CD1c-positive myeloid dendritic cell (primary cell): Measurements from ENCODE around the gene FRMPD4.

Experiments used
- DNase-seq: peaks from one replicate; pipeline ENCODE4 v3.0.0-alpha.2; 2016; ENCODE audit errors: extremely low spot score

FRMPD4 gene

DNA sequence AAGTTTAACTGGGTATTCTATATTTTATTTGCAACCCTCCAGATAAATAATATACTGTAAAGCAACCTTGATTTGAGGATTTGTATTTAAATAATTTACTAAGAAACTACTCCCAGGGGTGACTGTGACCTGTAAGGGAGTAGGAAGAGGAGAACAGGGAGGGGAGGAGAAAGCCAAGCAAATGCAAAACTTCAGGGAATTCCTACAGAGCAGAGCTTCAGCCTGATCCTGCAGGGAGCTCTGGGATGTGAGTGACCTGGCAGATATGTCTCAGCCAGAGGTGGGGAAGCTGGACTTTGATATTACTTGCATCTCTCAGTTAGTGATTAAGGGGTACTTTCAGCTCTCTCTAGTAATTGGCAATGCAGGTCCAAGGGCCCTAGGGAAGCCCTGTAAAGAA, 302.0 kb downstream of the FRMPD4 start:
- no peak for DNase-seq

DNA sequence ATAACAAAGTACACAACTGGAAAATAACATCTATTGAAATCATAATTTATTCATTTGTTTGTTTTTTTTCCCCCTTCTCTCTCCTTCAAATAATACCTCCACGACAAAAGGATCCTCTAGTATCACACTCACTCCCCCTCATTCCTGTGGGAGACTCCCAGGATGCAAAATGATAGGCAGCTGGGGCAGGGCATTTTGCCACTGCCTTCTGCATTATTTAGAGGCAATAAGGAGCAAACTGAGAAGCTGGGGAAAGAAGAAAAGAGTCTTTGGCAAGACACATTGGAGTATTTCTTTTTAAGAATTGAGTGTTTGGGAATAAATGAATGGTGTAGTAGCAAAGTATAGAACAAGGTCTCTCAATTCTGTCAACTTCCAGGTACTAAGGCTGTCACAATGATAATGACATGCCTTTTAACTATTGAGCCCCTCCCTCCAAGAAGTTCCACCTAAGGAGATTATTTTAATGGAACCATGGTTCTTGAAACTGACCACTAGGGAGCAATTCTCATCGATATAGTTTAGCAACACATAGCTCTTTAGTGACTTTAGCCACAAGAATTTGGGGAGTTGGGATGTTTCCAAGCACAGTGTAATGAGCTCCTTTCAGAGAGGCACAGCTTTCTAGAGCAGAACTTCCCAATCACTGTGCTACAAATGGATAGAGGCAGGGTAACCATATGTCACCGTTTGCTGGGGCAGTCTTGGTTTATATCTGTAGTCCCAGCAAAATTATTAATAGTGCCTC, 303.3 kb downstream of the FRMPD4 start:
- no peak for DNase-seq

DNA sequence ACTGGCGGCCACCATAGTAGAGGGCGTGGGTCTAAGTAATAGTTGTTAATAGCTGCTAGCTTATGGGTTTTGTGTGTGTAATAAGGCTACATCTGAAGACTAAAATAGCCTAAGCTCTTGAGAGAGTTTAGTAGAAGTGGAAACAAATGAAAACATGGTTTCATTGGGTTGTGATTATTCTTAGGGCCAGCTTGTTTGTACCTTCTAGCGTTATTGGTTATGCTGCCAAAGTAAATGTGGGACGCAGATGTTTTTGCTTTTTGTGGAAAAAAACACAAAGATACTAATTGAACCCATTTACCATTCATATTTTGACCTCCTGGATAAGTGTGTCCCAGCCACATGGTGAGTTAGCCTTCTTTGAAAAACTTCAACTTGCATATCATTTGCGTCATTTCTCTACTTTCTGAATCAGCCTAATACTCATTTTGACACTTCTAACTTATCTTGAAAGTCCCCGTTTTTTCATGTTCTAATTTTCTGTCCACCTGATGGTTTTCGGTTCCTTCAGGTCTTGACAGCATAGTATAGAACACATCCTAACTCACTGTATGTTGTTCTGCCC, 305.3 kb downstream of the FRMPD4 start:
- DNase-seq = no peak

DNA sequence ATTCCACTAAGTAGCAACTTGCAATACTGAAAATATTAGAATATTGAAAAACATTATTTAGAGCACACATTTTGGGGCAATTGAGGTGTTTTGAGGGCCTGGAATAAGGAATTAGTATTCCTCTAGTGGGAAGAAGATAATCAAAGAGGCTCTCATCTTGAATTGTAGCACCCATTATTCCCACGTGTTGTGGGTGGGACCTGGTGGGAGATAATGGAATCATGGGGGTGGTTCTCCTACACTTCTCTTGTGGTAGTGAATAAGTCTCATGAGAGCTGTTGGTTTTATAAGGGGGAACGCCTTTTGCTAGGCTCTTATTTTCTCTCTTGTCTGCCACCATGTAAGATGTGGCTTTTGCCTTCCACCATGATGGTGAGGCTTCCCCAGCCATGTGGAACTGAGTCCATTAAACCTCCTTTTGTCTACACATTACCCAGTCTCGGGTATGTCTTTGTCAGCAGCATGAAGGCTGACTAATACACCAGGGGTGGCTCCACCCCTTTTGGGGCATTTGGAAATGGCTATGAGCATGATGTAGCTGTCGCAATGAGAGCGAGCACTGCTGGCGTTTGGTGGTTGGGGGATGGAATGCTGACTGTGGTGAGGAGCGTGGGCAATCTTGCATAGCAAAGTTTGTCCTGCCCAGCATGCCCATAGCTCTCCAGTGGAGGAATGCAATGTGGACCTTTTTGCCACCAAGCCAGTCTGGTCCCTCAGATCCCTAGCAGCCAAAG, 308.2 kb downstream of the FRMPD4 start:
- no peak for DNase-seq

DNA sequence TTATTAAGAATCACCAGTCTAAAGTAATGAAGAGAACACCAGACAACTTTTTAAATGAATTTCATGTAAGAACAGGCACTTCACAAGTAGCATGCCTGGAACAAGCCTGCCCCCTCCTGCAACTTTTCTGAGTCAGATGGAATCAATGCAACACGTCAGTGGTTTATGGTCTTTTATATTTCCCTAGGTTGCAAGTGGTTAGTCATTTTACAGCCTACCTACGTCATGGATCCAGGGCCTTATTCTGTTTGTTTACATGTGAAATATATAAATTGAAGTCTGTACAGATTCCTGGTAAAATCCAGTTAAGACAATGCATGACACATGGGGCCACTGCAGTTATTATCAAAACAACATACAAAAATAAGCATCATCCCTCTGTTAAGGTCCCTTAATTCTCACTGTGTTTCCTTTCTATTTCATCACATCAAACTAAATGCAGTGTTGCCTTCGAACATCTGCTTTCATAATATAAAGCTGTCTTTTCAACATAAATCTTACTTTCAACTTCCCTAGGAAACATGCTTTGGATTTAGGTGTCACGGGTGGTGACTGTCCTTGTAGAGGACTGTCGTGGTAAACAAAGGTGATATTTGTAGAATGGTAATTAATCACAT, 309.3 kb downstream of the FRMPD4 start:
- no peak for DNase-seq

DNA sequence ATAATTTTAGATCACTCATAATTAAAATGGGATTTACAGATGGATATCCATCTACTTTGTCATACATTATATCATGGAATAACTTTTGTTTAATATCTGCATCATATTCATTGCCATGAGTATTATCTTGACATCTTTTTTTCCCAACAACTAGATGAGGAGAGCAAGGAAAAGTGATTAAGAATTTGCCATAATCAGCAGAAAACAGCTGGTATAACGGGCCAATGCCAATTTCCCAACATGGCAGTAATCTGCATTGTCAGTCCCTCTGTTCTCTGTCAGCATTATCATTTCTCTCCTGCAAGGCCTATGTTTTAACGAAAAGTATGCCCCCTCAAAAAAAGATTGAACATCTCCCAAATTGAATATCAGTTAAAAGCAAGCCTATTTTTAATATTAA, 314.0 kb downstream of the FRMPD4 start:
- DNase-seq = no peak

DNA sequence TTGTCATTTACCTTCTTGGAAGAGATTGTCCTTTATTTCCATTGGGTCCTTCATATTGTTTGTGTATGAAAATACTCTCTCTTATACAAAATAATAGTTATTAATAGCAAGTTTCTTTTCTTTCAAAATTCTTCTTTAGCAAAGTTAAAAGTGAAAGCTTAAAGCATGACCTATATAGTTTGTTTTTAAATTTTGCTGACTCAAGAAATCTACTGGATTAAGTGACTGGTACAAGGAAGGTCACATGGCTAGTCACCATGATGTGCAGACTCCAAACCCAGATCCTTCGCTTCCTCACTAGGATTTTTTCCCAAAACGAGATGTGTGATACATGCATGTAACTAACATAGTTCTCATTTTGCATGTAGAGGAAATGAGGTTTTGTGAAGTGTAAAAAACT, 322.7 kb downstream of the FRMPD4 start:
- no peak for DNase-seq

DNA sequence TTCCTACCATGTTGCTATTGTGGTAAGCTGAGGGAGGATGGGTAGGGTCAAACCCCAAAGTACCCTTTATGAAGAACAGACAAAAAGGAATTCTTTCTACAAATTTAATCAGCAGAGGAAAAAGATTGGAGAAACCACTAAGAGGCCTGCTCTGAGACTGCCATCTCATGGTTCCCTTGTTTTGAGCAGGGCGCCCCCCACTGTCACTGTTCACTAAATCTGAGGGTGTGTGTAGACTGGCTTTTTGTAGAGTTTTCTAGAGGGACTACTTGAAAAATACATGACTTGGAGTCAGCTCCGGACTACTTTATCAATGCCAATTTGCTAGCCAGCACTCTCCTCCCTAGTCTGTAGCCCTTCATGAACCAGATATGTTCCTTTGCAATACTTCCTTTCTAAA, 324.8 kb downstream of the FRMPD4 start:
- no peak for DNase-seq

DNA sequence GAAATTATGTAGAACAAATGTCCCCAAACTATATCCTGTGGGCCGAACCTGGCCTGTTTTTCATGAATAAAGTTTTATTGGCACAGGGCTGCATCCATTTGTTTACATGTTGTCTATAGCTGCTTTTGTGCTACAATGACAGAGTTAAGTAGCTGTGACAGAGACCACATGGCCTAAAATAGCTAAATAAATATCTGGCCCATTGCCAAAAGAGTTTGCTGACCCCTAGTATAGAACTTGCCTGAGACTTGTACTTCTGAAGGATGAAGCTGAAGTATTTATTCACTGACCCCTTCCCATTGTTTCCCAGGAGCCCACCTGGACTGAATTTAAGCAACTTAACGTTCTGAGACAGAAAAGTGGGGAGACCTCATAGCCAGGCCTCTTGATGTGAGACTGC, 325.6 kb downstream of the FRMPD4 start:
- no peak for DNase-seq

DNA sequence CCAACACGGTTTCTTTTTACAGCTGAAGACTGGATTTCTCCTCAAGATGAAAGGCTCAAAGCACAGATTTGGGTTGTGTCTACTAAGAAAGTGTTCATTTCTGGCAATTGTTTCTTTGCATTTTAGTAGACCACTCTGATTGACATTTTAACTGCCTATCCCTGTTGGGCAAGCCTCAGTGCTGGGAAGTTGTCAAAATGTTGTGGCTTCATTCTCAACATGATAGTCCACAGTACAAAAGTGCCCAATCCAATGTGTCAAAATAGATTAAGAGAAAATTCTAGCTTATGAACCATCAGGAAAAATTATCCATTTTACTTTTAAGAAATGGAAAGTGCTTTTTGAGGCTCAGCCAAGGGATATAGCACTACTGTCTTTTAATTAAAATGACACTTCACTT, 329.0 kb downstream of the FRMPD4 start:
- DNase-seq = no peak

DNA sequence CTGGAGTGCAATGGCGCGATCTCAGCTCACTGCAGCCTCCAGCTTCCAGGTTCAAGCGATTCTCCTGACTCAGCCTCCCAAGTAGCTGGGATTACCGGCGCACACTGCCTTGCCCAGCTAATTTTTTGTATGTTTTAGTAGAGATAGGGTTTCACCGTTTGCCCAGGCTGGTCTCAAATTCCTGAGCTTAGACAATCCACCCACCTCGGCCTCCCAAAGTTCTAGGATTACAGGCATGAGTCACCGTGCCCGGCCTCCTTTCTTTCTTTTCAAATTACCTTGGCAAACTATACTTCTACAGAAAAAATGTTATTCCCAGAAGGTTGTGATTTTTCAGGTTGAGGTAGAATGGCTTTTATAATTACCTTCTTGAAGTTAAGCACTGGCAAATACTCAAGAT, 331.0 kb downstream of the FRMPD4 start:
- DNase-seq = no peak

DNA sequence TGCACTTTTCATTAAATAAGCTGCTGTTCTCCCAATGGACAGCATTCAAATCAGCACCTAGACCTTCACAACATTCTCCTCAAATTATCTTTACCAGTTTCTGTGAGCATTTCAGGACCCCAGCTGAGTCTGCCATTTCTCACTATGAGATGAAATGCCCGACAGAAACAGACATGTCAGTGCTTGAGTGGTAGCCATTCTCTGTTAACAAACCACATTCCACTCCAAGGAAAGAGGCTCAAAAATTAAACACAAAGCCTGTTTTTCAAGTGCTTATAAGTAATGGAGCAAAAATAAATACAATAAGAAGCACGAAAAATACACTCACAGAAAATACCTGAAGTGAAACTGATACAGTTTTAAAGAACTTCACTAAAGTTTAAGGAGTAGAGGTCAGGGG, 332.8 kb downstream of the FRMPD4 start:
- DNase-seq = no peak

DNA sequence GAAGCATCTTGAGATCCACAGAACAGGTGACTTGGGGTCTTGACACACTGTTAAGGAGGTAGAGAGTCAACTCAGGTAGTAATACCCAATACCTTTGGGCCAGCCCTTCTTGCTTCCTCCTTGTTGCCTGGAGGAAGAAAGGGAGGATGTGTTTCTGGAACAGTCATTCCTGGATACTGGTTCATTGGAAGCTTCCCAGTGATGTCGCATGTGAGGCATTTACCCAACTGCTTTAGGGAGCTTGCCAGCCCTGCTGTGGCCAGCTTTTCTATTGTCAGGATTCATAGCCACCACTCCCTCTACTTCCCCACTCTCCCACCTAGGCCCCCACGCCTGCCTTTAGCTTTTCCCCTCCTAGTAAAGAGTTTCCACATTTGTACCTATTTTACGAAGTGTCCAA, 342.7 kb downstream of the FRMPD4 start:
- DNase-seq = no peak

DNA sequence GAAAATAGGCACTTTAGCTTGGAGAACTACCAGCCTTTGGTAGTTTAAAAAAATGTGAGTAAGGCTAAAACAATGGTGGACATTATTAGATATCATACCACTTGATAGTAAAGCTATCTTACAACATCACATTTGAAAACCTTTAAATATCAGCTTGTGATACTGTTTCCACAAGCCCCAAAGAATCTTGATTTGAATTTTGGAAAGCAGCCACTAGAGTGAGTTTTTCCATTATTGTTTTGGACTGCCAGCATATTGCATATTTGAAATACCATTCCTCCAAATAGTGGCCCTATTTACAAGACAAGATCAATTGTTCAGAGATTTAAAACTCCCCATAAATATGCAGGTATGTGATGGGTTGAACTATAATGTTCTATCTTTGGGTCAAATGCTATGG, 349.9 kb downstream of the FRMPD4 start:
- no peak for DNase-seq

DNA sequence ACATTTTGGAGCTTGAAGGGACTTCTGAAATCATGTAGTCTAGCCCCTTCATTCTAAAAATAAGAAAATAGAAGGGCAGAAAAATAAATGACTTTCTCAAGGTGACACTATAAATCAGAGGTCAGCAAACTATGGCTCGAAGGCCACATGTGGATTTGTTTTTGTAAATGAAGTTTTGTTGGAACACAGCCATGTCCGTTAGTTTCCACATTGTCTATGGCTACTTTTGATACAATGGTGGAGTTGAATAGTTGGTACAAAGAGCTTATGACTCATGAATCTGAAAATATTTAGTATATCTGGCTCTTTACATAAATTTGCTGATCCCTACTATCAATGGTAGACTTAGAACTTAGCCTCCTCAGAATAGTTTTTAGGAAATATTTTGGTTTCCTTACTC, 350.5 kb downstream of the FRMPD4 start:
- no peak for DNase-seq

DNA sequence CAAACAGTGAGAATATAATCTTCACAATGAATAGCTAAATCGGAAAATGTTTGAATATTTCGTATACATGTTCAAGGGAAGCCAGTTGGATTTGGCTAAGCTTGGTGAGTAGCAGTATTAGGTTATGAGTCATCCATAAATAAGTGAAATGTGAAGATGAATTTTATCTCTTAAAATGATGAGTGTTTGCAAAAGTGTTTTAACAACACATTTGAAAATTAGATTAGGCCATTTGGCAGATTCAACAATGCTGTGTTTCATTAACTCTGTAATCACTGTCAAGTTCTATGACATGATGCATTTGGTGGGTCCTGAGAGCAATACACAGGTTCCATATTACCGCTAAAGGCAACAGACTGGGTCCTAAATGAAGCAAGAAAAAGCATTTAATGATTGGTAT, 351.1 kb downstream of the FRMPD4 start:
- no peak for DNase-seq

DNA sequence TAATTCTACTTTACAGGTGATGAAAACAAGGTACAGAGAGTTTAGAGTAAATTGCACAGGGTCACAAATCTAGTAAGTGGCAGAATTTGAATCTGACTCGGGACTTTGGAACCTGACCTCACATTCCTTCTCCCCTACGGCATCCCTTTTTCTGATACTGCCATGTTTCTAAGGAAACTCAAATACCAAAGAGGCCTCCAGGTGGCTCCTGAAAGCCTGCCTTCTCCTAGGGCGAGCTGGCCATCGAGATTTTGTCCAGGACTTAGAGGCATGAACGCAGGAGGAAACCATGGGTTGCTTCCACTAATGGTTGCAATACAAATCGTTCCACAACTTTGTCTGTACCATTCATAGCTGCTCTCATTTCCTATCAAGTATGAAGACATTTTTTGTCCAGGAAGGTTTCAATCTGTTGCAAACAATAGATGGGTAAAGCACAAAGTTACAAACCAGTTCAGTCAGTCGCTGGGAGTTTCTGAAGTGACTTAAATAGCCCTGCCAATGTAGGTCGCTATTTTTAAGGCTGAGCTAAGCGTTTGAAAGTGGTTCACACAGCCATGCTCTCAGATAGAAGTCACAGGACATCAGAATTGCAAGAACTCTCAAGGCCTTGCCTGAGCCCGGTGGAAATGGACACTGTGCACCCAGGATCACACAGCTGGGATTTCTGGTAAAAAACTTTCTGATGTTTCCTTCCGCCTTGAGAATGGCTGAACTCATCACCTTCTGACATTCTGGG, 356.3 kb downstream of the FRMPD4 start:
- no peak for DNase-seq

DNA sequence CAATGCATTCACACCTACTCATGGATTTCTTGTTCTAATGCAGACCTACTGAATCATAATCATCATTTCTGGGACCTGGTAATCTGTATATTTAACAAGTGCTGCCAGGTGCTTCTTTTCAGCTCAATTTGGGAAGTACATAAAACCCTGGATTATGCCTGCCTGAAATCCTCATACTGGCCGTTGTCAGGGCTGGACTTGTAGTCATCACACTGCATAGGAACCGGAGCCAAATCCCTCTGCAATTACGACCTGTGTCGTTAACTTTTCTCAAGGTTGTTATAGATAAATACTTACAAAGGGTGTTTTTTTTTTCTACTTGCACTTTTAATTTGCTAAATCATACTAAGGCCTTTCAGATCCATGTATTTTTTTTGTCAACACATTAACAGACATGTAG, 358.1 kb downstream of the FRMPD4 start:
- DNase-seq = no peak

DNA sequence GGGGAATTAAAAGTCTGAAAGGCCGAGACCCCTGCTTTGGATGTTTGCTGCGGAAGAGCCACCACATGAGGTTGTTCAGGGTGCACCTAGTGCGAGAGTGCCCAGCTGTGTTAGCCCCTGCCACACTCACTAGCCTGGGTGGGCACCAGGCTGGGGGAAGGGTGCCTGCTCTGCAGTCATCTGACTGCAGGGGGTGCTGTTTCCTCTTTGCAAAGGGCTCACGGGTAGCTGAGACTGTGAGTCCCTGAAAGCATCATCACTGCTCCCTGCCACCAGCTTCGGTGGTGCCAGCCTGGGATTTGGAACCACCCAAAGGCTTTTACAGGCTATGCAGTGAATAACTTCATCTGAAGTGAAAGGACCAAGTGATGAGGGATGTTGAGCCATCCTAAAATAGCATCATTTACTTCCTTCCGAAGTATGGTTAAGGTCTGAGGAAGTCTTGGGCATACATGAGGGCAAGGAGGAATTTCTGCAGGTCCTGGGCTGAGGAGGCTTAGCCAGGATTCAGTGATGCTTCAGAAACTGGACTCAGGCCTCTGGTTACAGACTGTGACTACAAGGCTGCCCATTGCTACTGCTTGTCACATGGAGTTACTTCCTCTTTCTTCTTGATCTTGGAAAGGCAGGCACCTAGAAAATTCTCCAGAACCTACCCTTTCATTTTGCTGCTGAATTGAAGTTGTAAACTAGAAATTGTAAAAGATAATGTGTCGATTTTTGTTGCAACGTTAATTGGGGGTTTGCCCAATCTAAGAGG, 359.7 kb downstream of the FRMPD4 start:
- DNase-seq = peak; percentile 6

DNA sequence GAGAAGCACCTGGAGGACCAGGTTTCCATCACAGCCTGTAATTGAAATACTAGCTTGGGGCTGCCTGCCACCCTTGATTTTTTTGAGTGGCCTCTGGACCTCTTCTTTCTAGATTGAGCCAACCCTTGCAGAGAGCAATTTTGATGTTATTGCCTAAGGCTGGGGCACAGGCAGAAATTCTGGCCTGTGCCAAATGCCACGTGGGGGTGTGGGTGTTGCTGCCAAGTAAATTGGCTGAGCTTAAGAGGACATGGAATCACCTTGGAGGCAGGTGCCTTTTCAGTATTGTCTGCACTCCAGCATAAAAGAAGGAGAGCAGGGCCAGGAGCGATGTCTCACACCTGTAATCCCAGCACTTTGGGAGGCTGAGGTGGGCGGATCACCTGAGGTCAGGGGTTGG, 366.9 kb downstream of the FRMPD4 start:
- DNase-seq = no peak

DNA sequence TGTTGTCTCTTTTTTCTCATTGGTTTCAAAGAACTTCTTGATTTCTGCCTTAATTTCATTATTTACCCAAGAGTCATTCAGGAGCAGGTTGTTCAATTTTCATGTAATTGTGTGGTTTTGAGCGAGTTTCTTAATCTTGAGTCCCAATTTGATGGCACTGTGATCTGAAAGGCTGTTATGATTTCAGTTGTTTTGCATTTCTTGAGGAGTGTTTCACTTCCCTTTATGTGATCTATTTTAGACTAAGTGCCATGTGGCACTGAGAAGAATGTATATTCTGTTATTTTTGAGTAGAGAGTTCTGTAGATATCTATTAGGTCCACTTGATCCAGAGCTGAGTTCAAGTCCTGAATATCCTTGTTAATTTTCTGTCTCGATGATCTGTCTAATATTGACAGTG, 377.1 kb downstream of the FRMPD4 start:
- DNase-seq = peak; percentile 10
